ENCODE results near the gene NXPH3.

The NXPH3 gene

DNA sequence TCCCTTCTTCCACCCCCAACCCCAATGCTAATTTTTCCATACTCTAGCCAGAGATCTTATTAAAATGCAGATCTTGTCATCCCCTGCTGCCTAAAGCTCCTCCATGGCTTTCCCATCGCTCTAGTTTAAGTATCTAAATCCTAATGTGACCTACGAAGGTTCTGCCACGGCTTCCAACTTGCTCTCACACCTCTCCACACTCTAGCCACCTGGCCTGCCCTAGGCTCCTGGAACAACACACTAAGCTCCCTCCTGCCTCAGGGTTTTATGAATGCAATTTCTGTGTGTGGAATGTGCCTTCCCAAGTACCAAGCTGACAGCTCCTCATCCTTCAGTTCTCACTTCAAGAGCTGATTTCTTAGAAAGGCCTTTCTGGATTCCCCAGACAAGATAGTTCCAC lies 16.6 kb downstream of the NXPH3 start:
- no peak for DNase-seq (ENCODE audit: low spot score)

GRCh38 chr17:49595328-49595727 lies 19.7 kb downstream of the NXPH3 start:
- no peak for DNase-seq (ENCODE audit: low spot score)

GRCh38 chr17:49595980-49596379 lies 20.3 kb downstream of the NXPH3 start:
- DNase-seq (ENCODE audit: low spot score), result no peak

- no peak for DNase-seq (ENCODE audit: low spot score)
Measured at GRCh38 chr17:49596613-49597244, 21.1 kb downstream of the NXPH3 start.

DNA sequence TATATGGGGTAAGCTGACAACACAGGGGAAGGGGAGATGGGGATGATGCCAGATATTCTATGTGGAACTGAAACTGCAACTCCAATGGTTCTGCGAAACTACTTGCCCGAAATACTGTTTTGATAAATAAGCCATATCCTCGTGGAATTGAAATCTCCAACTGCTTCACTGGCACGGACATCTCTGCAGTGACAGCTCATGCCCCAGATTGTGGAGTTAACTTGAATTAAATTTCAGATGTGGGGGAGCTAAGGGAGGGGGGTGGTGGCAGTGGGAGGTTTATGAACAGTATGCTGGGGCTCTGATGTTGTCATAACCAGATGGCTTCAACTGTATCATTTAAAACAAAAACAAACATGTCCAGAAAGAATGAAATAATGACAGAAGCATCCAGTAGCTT lies 21.8 kb downstream of the NXPH3 start:
- no peak for DNase-seq (ENCODE audit: low spot score)

DNA sequence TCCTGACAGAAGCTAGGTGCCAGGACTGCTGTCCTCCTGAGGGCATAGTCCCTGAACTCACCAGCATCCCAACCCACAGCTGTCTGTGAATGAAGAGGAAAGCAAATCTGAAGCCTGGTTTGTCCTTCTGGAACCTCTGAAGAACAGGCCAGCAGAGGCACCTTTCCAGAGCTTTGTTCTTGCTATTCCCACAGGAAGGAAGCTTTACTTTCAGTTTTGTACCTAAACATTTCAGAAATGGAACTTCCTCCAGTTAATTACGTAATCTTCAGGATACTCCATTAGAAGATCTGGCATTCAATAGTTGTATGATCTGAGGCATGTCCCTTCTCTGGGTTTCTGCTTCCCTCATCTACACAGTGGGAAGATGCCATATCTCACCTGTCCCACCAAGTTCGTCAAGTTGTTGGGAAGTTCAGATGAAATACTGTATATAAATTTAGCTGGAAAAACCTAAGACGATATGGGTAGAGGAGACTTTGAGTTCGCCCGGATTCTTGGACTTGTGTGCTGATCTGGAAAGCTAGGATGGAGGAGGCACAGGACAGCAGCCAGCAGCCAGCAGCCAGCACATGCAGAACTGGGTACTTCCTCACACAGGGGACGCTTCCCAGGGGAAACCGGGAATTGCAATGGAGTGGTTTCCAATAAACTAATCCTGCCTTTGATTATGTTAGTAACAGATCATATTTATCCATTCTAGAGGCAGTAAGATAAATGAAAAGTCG lies 22.4 kb downstream of the NXPH3 start:
- no peak for DNase-seq (ENCODE audit: low spot score)

GRCh38 chr17:49598918-49599317 lies 23.2 kb downstream of the NXPH3 start:
- no peak for DNase-seq (ENCODE audit: low spot score)

GRCh38 chr17:49600949-49601348 lies 25.3 kb downstream of the NXPH3 start:
- no peak for DNase-seq (ENCODE audit: low spot score)

DNA sequence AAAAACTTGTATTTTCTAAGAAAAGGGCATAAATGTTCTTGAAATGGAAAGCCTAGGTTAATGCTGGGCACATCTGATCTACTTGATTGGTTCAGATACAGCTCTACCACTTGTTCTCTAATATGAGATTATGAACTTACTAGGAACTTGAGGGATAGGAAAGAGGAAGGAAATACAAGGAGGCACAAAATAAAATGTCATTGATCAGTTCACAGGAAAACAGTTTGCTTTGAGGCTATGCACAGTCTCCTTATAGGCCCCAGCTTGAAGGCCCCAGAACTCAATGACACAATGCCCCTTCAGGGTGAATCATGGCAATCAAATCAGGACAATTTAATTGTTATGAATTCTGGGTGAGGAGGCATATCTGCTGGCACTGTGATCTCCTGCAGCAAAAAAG lies 27.1 kb downstream of the NXPH3 start:
- no peak for DNase-seq (ENCODE audit: low spot score)

DNA sequence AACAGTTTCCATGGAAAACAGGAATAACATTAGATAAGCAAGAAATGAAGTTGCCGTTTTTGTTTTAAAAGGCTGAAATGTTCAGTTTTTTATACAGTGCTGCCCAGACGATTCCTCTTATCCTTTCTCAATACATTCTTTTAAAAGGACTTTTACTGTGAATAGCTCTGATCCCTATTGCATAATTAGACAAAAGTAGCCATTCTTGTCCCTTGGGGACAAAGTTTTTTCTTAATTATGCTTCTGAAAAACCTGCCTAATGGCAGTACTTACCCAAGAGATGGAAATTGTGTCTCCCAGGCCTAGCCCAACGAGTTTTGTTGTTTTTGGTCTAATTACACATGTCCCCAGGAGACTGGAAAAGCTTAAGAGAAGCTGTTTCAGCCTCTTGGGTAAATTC lies 27.6 kb downstream of the NXPH3 start:
- no peak for DNase-seq (ENCODE audit: low spot score)

GRCh38 chr17:49603720-49604119 lies 28.0 kb downstream of the NXPH3 start:
- no peak for DNase-seq (ENCODE audit: low spot score)

GRCh38 chr17:49604314-49604869 lies 28.7 kb downstream of the NXPH3 start:
- no peak for DNase-seq (ENCODE audit: low spot score)

DNA sequence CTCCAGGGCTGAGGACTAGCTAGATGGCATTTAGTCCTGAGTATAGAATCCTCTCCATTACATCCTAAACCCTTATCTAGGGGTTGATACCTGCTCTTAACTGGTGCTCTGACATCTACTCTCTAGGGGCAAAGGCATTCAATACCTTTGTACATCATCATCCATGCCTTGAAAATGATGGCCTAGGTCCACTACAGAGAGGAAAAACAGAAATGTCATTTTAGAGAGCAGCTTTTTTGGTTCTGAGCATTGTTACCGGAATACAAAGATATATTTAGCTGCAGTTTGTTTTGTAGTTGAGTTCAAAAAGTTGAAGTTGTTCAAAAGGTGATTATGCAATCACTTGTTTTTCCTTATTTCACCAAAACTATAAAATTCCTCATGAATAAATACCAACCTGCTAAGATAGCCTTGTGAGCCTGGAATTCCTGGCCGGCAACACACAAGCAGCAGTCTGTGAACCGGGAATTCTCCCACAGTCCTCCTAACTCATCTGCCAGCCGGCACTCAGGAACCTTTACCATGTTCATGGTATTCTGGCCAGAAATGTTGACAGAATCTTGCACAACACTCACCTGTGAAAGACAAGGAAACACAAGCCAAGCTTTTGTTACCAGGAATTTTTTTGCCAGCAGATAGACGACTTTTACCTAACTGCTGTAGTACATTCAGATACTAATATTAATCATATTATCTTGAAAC lies 35.4 kb downstream of the NXPH3 start:
- no peak for DNase-seq (ENCODE audit: low spot score)

- DNase-seq (ENCODE audit: low spot score), result no peak
Measured at GRCh38 chr17:49612726-49613125, 37.1 kb downstream of the NXPH3 start.

DNA sequence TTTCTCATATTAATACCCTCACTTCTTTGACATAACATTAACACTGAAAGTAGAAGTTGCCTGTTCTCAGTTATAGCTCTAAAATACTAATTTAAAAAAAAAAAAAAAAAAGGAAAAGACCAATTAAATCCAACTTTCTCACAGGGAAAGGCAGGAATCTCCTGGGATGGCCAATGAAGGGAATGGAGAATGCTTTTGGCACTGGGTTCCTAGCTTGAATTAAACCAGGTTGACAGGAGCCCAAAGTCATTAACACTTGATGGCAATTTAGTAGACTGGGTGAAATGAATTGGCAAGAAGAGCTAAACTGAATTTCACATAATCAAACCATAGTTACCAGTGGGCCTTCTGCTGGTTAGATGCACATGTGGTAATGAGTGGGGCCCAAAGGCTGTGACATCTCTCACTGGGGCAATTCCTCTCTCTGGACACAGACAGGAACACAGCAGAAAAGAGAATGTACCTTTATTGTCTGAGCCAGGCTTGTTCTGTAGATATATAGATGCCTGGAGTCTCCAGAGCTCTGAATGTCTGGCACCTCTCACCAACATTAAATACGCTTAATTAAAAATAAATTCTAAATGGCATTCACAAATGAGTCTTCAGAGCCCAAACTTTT lies 37.6 kb downstream of the NXPH3 start:
- no peak for DNase-seq (ENCODE audit: low spot score)

DNA sequence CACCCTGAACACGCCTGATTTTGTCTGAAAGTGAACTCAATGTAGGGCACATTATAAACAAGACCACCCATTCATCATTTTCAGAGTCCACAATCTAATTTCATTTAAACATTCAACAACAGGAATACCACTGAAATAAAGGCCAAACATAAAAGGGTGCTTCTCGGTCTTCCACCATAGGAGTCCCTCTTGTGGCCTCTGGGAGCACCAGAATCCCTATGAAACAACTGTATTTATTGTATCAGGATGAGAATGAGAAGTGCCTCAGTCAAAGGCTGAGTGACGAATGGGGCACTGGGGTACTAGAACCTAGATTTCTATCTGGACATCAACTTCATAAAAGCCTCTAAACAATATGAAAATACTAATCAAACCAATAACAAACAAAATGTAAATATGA lies 40.4 kb downstream of the NXPH3 start:
- DNase-seq (ENCODE audit: low spot score), result no peak

- no peak for DNase-seq (ENCODE audit: low spot score)
Measured at GRCh38 chr17:49616601-49617131, 41.0 kb downstream of the NXPH3 start.

GRCh38 chr17:49618028-49618611 lies 42.4 kb downstream of the NXPH3 start:
- DNase-seq (ENCODE audit: low spot score), result no peak

DNA sequence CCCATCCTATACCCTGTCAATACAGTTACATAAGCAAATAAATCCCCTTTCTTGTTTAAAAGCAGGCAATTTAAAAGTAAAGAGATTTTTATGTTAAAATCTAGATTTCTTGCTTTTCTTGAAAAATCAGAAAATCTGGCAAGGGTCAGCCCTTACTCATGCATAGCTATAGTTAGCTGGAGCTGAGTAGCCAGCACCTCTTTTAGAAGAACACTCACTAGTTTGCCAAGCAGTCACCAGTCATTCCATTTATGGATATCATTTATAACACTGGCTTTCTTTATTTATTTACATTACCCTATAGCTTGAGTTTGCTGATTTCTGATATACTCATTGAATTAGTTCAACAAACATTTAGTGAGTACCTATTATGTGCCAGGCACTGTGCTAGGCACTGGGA lies 45.7 kb downstream of the NXPH3 start:
- DNase-seq (ENCODE audit: low spot score), result no peak

- no peak for DNase-seq (ENCODE audit: low spot score)
Measured at GRCh38 chr17:49621946-49622529, 46.4 kb downstream of the NXPH3 start.

DNA sequence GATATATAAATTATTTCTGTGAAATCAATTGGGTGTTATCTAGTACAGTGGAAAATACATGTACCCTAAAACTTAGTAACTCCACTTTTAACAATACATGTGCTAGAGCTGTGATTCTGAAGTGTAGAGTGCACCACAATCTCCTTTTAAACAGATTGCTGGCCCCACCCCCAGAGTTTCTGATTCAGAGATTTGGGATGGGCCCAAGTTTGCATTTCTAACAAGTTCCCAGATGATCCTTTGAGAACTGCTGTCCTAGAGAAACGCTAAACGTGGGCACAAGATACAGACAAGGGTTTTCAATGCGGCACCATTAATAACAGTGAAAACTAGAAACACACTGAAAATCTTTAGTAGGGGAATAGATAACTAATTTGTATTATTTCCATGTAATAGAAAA lies 49.2 kb downstream of the NXPH3 start:
- DNase-seq (ENCODE audit: low spot score), result no peak

GRCh38 chr17:49629447-49629846 lies 53.8 kb downstream of the NXPH3 start:
- DNase-seq (ENCODE audit: low spot score), result no peak

Measured in HuH-7.5 (cell line).